Upper lobe of left lung (tissue), 4 donors: ENCODE data around the gene ZDHHC14.

Experiments
- POLR2A ChIP-seq, 4 donors: fragments of 450-650 bp; IDR thresholded peaks; one replicate each; pipeline ENCODE4 v1.5.1; 2016 to 2017; ENCODE audit warnings: antibody characterized with exemption in 4 of 4, mild to moderate bottlenecking in 2 of 4
- TF ChIP-seq, protein P1 (sequence below), 6 experiments: fragments of 450-650 bp in 4 of 6; fragments of 200-600 bp in 2 of 6; sonication (generic) in 2 of 6; IDR thresholded peaks; one replicate each; pipeline ENCODE4 v1.5.1; 2016 to 2019; ENCODE audit warnings: antibody characterized with exemption in 6 of 6

DNA sequence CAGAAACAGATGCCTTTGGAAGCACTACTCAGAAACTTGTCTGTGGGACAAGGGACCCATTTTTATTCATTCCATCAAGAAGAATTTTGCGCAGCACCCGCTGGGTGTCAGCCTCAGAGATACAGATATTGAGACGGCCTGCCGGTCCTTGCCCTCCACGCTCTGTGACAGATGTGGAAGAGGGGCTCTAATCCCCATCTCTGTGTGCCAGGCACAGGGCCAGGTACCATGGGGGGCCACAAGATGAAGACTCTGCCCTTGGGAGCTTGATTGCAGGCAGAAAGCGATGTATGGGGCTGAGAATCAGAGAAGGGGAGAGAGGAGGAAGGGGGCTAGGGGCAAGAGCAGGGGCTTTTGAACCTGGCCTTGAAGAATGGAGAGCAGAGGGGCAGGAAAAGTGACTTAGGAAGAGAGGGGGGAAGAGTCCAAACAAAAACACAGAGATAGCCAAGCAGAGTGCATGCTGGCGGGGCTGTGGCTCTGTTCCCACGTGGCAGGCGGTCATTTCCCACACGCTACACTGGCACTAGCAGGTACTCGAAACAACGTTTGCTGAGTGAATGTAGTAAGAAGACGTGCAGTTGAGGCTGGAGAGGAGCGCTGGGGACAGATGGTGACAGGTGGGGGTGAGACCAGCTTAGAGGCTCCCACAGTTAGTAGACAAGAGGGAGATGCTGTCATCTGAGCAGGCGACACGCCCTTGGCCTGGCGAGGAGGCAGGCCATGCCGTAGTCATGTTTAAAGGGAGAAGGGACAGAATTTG lies 271.8 kb downstream of the ZDHHC14 start:
- TF ChIP-seq, protein P1, sequence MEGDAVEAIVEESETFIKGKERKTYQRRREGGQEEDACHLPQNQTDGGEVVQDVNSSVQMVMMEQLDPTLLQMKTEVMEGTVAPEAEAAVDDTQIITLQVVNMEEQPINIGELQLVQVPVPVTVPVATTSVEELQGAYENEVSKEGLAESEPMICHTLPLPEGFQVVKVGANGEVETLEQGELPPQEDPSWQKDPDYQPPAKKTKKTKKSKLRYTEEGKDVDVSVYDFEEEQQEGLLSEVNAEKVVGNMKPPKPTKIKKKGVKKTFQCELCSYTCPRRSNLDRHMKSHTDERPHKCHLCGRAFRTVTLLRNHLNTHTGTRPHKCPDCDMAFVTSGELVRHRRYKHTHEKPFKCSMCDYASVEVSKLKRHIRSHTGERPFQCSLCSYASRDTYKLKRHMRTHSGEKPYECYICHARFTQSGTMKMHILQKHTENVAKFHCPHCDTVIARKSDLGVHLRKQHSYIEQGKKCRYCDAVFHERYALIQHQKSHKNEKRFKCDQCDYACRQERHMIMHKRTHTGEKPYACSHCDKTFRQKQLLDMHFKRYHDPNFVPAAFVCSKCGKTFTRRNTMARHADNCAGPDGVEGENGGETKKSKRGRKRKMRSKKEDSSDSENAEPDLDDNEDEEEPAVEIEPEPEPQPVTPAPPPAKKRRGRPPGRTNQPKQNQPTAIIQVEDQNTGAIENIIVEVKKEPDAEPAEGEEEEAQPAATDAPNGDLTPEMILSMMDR (IDR thresholded peaks at IDR 0.05) = no peak
- no peak for TF ChIP-seq POLR2A (IDR thresholded peaks at IDR 0.05)
